HEK293 (cell line): ENCODE measurements around the gene PHF14.
A peak's percentile ranks its signal among the peaks of the same experiment; 100 is the strongest.

ENCODE experiments used
- CTCF ChIA-PET: fragments of 350-600 bp; formaldehyde crosslinking; extraction: SDS; loops from one replicate; lab custom pipeline; 2021; ENCODE audit warnings: antibody characterized with exemption; lab: Yijun Ruan, JAX
- POLR2A ChIA-PET: fragments of 300-600 bp; formaldehyde crosslinking; extraction: SDS; loops from one replicate; lab custom pipeline; 2020; ENCODE audit warnings: antibody characterized with exemption, inconsistent platforms; lab: Yijun Ruan, JAX
- H3K27ac ChIP-seq: fragments of 200-500 bp; sonication (Bioruptor generic); 2 replicates; pipeline ENCODE4 v1.5.1; 2014; ENCODE audit warnings: low read depth, low read length, control low read depth, inconsistent platforms; ENCODE audit errors: extremely low read depth
- H3K36me3 ChIP-seq, 2 experiments: fragments of 200-500 bp in 1 of 2; sonication (Bioruptor generic) in 1 of 2; 1 replicate in 1 of 2; 2 replicates in 1 of 2; pipeline ENCODE4 v1.5.1; 2014 to 2017; ENCODE audit warnings: inconsistent platforms in 2 of 2, low read length in 2 of 2; ENCODE audit not compliant: control insufficient read depth in 2 of 2, insufficient read depth in 1 of 2
- H3K4me1 ChIP-seq: fragments of 200-500 bp; sonication (Bioruptor generic); 2 replicates; pipeline ENCODE4 v1.5.1; 2014; ENCODE audit warnings: mild to moderate bottlenecking, low read length, inconsistent platforms; ENCODE audit not compliant: control insufficient read depth, insufficient read depth
- H3K4me3 ChIP-seq: 2 replicates; pipeline ENCODE4 v1.5.1; 2011; ENCODE audit warnings: low read depth, mild to moderate bottlenecking, control low read depth, low read length, moderate library complexity
- H3K9me3 ChIP-seq: fragments of 200-500 bp; sonication (Bioruptor generic); 2 replicates; pipeline ENCODE4 v1.5.1; 2014; ENCODE audit warnings: low read depth, low read length, inconsistent platforms; ENCODE audit not compliant: control insufficient read depth, insufficient read depth
- GLI4 ChIP-seq: fragments of 450-650 bp; formaldehyde crosslinking; IDR thresholded peaks from 2 replicates; pipeline ENCODE4 v1.5.1; 2016; ENCODE audit warnings: missing biosample characterization, missing genetic modification characterization
- INSM2 ChIP-seq: fragments of 450-650 bp; formaldehyde crosslinking; IDR thresholded peaks from 2 replicates; pipeline ENCODE4 v1.5.1; 2016; ENCODE audit warnings: missing biosample characterization, missing genetic modification characterization
- KLF9 ChIP-seq: fragments of 450-650 bp; formaldehyde crosslinking; IDR thresholded peaks from 2 replicates; pipeline ENCODE4 v1.5.1; 2016; ENCODE audit warnings: missing biosample characterization, missing genetic modification characterization, low read depth
- MZF1 ChIP-seq: fragments of 450-650 bp; formaldehyde crosslinking; IDR thresholded peaks from 2 replicates; pipeline ENCODE4 v1.5.1; 2017; ENCODE audit warnings: missing biosample characterization, missing genetic modification characterization, borderline replicate concordance
- SCRT1 ChIP-seq: fragments of 450-650 bp; formaldehyde crosslinking; IDR thresholded peaks from 2 replicates; pipeline ENCODE4 v1.5.1; 2016; ENCODE audit warnings: missing biosample characterization, missing genetic modification characterization, borderline replicate concordance
- SP7 ChIP-seq: fragments of 450-650 bp; formaldehyde crosslinking; IDR thresholded peaks from 2 replicates; pipeline ENCODE4 v1.5.1; 2016; ENCODE audit warnings: missing biosample characterization, missing genetic modification characterization
- TRIM28 ChIP-seq: IDR thresholded peaks from 2 replicates; pipeline ENCODE4 v1.6.1; 2011; ENCODE audit warnings: low read length, control low read depth, borderline replicate concordance
- YY2 ChIP-seq: fragments of 450-650 bp; formaldehyde crosslinking; IDR thresholded peaks from 2 replicates; pipeline ENCODE4 v1.5.1; 2016; ENCODE audit warnings: missing biosample characterization, missing genetic modification characterization
- ZBTB17 ChIP-seq: fragments of 450-650 bp; formaldehyde crosslinking; IDR thresholded peaks from 2 replicates; pipeline ENCODE4 v1.5.1; 2016; ENCODE audit warnings: missing biosample characterization, missing genetic modification characterization
- ZBTB44 ChIP-seq: fragments of 450-650 bp; IDR thresholded peaks from 2 replicates; pipeline ENCODE4 v1.5.1; 2018; ENCODE audit warnings: missing biosample characterization, mild to moderate bottlenecking, missing genetic modification characterization
- ZEB2 ChIP-seq: fragments of 450-650 bp; formaldehyde crosslinking; IDR thresholded peaks from 2 replicates; pipeline ENCODE4 v1.5.1; 2016; ENCODE audit warnings: missing biosample characterization, missing genetic modification characterization
- ZFP41 ChIP-seq: fragments of 450-650 bp; formaldehyde crosslinking; IDR thresholded peaks from 2 replicates; pipeline ENCODE4 v1.5.1; 2016; ENCODE audit warnings: missing biosample characterization, missing genetic modification characterization, borderline replicate concordance
- ZFP69B ChIP-seq: fragments of 450-650 bp; formaldehyde crosslinking; IDR thresholded peaks from 2 replicates; pipeline ENCODE4 v1.5.1; 2016; ENCODE audit warnings: missing biosample characterization, missing genetic modification characterization
- ZNF133 ChIP-seq: fragments of 450-650 bp; formaldehyde crosslinking; IDR thresholded peaks from 2 replicates; pipeline ENCODE4 v1.5.1; 2016; ENCODE audit warnings: missing biosample characterization, missing genetic modification characterization
- ZNF157 ChIP-seq: fragments of 450-650 bp; formaldehyde crosslinking; IDR thresholded peaks from 2 replicates; pipeline ENCODE4 v1.5.1; 2016; ENCODE audit warnings: missing biosample characterization, missing genetic modification characterization
- ZNF292 ChIP-seq: fragments of 450-650 bp; formaldehyde crosslinking; IDR thresholded peaks from 2 replicates; pipeline ENCODE4 v1.5.1; 2016; ENCODE audit warnings: low read depth, missing biosample characterization, missing genetic modification characterization, borderline replicate concordance
- ZNF37A ChIP-seq: fragments of 450-650 bp; IDR thresholded peaks from 2 replicates; pipeline ENCODE4 v1.5.1; 2018; ENCODE audit warnings: missing biosample characterization, missing genetic modification characterization
- ZNF394 ChIP-seq: fragments of 450-650 bp; formaldehyde crosslinking; IDR thresholded peaks from 2 replicates; pipeline ENCODE4 v1.5.1; 2016; ENCODE audit warnings: missing biosample characterization, missing genetic modification characterization, mild to moderate bottlenecking, moderate library complexity, borderline replicate concordance
- ZNF433 ChIP-seq: fragments of 450-650 bp; formaldehyde crosslinking; IDR thresholded peaks from 2 replicates; pipeline ENCODE4 v1.5.1; 2016; ENCODE audit warnings: missing biosample characterization, missing genetic modification characterization, low read depth
- ZNF544 ChIP-seq: fragments of 450-650 bp; formaldehyde crosslinking; IDR thresholded peaks from 2 replicates; pipeline ENCODE4 v1.5.0; 2017; ENCODE audit warnings: missing biosample characterization, missing genetic modification characterization
- ZNF571 ChIP-seq: fragments of 450-650 bp; formaldehyde crosslinking; IDR thresholded peaks from 2 replicates; pipeline ENCODE4 v1.5.0; 2017; ENCODE audit warnings: missing biosample characterization, missing genetic modification characterization
- ZNF580 ChIP-seq: fragments of 450-650 bp; formaldehyde crosslinking; IDR thresholded peaks from 2 replicates; pipeline ENCODE4 v1.5.1; 2016; ENCODE audit warnings: missing biosample characterization, missing genetic modification characterization
- ZNF624 ChIP-seq: fragments of 450-650 bp; formaldehyde crosslinking; IDR thresholded peaks from 2 replicates; pipeline ENCODE4 v1.5.1; 2017; ENCODE audit warnings: missing biosample characterization, missing genetic modification characterization
- ZNF626 ChIP-seq: fragments of 450-650 bp; sonication (Bioruptor Pico); formaldehyde crosslinking; IDR thresholded peaks from 2 replicates; pipeline ENCODE4 v1.5.1; 2018; ENCODE audit warnings: missing biosample characterization, missing genetic modification characterization, inconsistent platforms
- ZNF629 ChIP-seq: fragments of 450-650 bp; formaldehyde crosslinking; IDR thresholded peaks from 2 replicates; pipeline ENCODE4 v1.5.1; 2017; ENCODE audit warnings: missing biosample characterization, missing genetic modification characterization
- ZNF660 ChIP-seq: fragments of 450-650 bp; IDR thresholded peaks from 2 replicates; pipeline ENCODE4 v1.5.1; 2018; ENCODE audit warnings: missing biosample characterization, mild to moderate bottlenecking, missing genetic modification characterization
- ZNF692 ChIP-seq: fragments of 450-650 bp; formaldehyde crosslinking; IDR thresholded peaks from 2 replicates; pipeline ENCODE4 v1.5.1; 2016; ENCODE audit warnings: missing biosample characterization, missing genetic modification characterization
- ZNF747 ChIP-seq: fragments of 450-650 bp; formaldehyde crosslinking; IDR thresholded peaks from 2 replicates; pipeline ENCODE4 v1.5.1; 2016; ENCODE audit warnings: missing biosample characterization, missing genetic modification characterization
- ZNF768 ChIP-seq: fragments of 450-650 bp; formaldehyde crosslinking; IDR thresholded peaks from 2 replicates; pipeline ENCODE4 v1.5.1; 2018; ENCODE audit warnings: missing biosample characterization, mild to moderate bottlenecking, missing genetic modification characterization
- ZNF777 ChIP-seq: fragments of 450-650 bp; formaldehyde crosslinking; IDR thresholded peaks from 2 replicates; pipeline ENCODE4 v1.5.1; 2017; ENCODE audit warnings: missing biosample characterization, missing genetic modification characterization, borderline replicate concordance
- ZSCAN30 ChIP-seq: fragments of 450-650 bp; IDR thresholded peaks from 2 replicates; pipeline ENCODE4 v1.5.1; 2018; ENCODE audit warnings: missing biosample characterization, mild to moderate bottlenecking, missing genetic modification characterization, moderate library complexity

Gene PHF14

GRCh38 chr7:10939237-10939910, 34.3 kb upstream of the PHF14 start:
- CTCF ChIA-PET: no interaction called here
- peak overlapping the region; percentile 84 for H3K27ac ChIP-seq
- peak overlapping the region; percentile 87 for H3K4me3 ChIP-seq
- H3K36me3 ChIP-seq: peaks cover 27 to 32% of the 10 kb centered on the region in 2 experiments
- TF ChIP-seq ZNF768 (tag by site-specific recombination): no peak
- no peak for TF ChIP-seq ZNF571 (tag by site-specific recombination)
- TF ChIP-seq ZSCAN30: no peak
- TF ChIP-seq ZNF580 (tag by site-specific recombination): no peak
- TF ChIP-seq ZNF394: no peak
- TF ChIP-seq KLF9: no peak
- no peak for TF ChIP-seq ZNF292 (tag by site-specific recombination)
- no peak for TF ChIP-seq ZNF624 (tag by site-specific recombination)
- TF ChIP-seq ZNF777: no peak
- no peak for TF ChIP-seq ZNF157 (tag by site-specific recombination)
- no peak for TF ChIP-seq ZBTB17 (tag by site-specific recombination)
- no peak for TF ChIP-seq SCRT1 (tag by site-specific recombination)
- no peaks in the 10 kb centered on the region for H3K9me3 ChIP-seq
- H3K4me1 ChIP-seq: peaks cover 3% of the 10 kb centered on the region; the same call in 1 of the 2 replicates
- POLR2A ChIA-PET: interaction anchor here (1.0 to 1.5 kb wide), 5 partner anchors 9 to 101 kb away, joined by 3 to 8 read pairs (median 4); partner anchors contain the start of gene PHF14

GRCh38 chr7:10939911-10940703, 33.6 kb upstream of the PHF14 start:
- CTCF ChIA-PET: interaction anchor here (0.7 to 1.1 kb wide), 2 partner anchors 16 to 271 kb away, joined by 3 read pairs; no protein-coding TSS in a partner anchor
- TF ChIP-seq ZNF629 (tag by site-specific recombination): no peak; the same call in 1 of the 2 replicates
- TF ChIP-seq ZNF544 (tag by site-specific recombination): no peak
- TF ChIP-seq ZBTB44 (tag by site-specific recombination): no peak
- no peak for TF ChIP-seq GLI4 (tag by site-specific recombination)
- TF ChIP-seq ZFP69B (tag by site-specific recombination): no peak
- TF ChIP-seq MZF1: no peak
- TF ChIP-seq YY2 (tag by site-specific recombination): no peak
- no peak for TF ChIP-seq ZNF133 (tag by site-specific recombination)
- TF ChIP-seq ZNF37A: no peak
- TF ChIP-seq TRIM28: peak; percentile 88; the same call in 1 of the 2 replicates
- TF ChIP-seq ZEB2 (tag by site-specific recombination): no peak
- no peak for TF ChIP-seq ZNF626 (tag by site-specific recombination)
- no peak for TF ChIP-seq ZNF747 (tag by site-specific recombination)
- peak; percentile 46; the same call in 1 of the 2 replicates for TF ChIP-seq ZNF692 (tag by site-specific recombination)
- TF ChIP-seq ZNF660 (tag by site-specific recombination): no peak; the same call in 1 of the 2 replicates
- TF ChIP-seq INSM2: peak; percentile 49; the same call in 1 of the 2 replicates
- peak; percentile 70; the same call in 1 of the 2 replicates for TF ChIP-seq SP7 (tag by site-specific recombination)
- no peak for TF ChIP-seq ZNF433
- TF ChIP-seq ZFP41 (tag by site-specific recombination): no peak

More at GRCh38 chr7:10939911-10940703, 33.6 kb upstream of the PHF14 start:
- H3K9me3 ChIP-seq: no peaks in the 10 kb centered on the region
- POLR2A ChIA-PET: interaction anchor here (0.7 to 1.5 kb wide), 7 partner anchors 10 to 333 kb away, joined by 3 to 8 read pairs (median 3); partner anchors contain the start of gene PHF14
- H3K4me1 ChIP-seq: peaks cover 3% of the 10 kb centered on the region; the same call in 1 of the 2 replicates
- H3K36me3 ChIP-seq: peaks cover 22 to 26% of the 10 kb centered on the region in 2 experiments
- H3K4me3 ChIP-seq: peak overlapping the region; percentile 87
- peak overlapping the region; percentile 84 for H3K27ac ChIP-seq
